K562 (cell line): ENCODE measurements around the gene XPR1.

Experiments used
- ESRRA ChIP-seq: fragments of 450-650 bp; IDR thresholded peaks from 2 replicates; pipeline ENCODE4 v1.6.1; 2014; ENCODE audit warnings: low read depth, mild to moderate bottlenecking, moderate library complexity, borderline replicate concordance
- ETS1 ChIP-seq: conservative IDR thresholded peaks from 2 replicates; pipeline ENCODE4 v1.6.1; 2011; ENCODE audit warnings: low read depth, mild to moderate bottlenecking, low read length; ENCODE audit not compliant: control insufficient read depth
- EZH2 ChIP-seq: IDR thresholded peaks from 2 replicates; pipeline ENCODE4 v1.6.1; 2012; ENCODE audit warnings: low read depth, mild to moderate bottlenecking, inconsistent platforms, low read length, borderline replicate concordance
- JUNB ChIP-seq: fragments of 450-650 bp; formaldehyde crosslinking; conservative IDR thresholded peaks from 2 replicates; pipeline ENCODE4 v1.4.0; 2020; ENCODE audit warnings: mild to moderate bottlenecking
- MAX ChIP-seq: sonication (generic); formaldehyde crosslinking; IDR thresholded peaks from 2 replicates; pipeline ENCODE4 v1.9.0; 2022; ENCODE audit warnings: mild to moderate bottlenecking, missing genetic modification reagents
- NR1H2 ChIP-seq: sonication (generic); formaldehyde crosslinking; IDR thresholded peaks from 2 replicates; pipeline ENCODE4 v1.4.0; 2020; ENCODE audit warnings: mild to moderate bottlenecking, missing genetic modification reagents
- POLR2AphosphoS5 ChIP-seq: IDR thresholded peaks from 2 replicates; pipeline ENCODE4 v1.6.1; 2011; ENCODE audit warnings: mild to moderate bottlenecking, low read depth, low read length, moderate library complexity; ENCODE audit not compliant: control insufficient read depth, insufficient read depth
- RBBP5 ChIP-seq: fragments of 200-600 bp; sonication (generic); IDR thresholded peaks from 2 replicates; pipeline ENCODE4 v1.6.1; 2012; ENCODE audit warnings: borderline replicate concordance, mild to moderate bottlenecking, low read length, control low read depth, inconsistent platforms; ENCODE audit not compliant: insufficient read depth, poor library complexity, severe bottlenecking
- RFX1 ChIP-seq: fragments of 450-650 bp; IDR thresholded peaks from 2 replicates; pipeline ENCODE4 v1.6.1; 2016; ENCODE audit warnings: mild to moderate bottlenecking, moderate library complexity
- TSHZ1 ChIP-seq: fragments of 250-450 bp; sonication (Bioruptor Pico); IDR thresholded peaks from 2 replicates; pipeline ENCODE4 v1.4.0; 2020; ENCODE audit warnings: mild to moderate bottlenecking, moderate library complexity
- YY1 ChIP-seq, 3 experiments: IDR thresholded peaks; 2 replicates each; pipeline ENCODE4 v1.6.1; 2011; ENCODE audit warnings: low read length in 2 of 3, mild to moderate bottlenecking in 2 of 3, moderate library complexity in 2 of 3, borderline replicate concordance in 1 of 3, control low read depth in 1 of 3, low read depth in 1 of 3; ENCODE audit not compliant: insufficient read depth in 3 of 3, insufficient replicate concordance in 2 of 3, control insufficient read depth in 1 of 3, insufficient read length in 1 of 3; ENCODE audit errors: extremely low read depth in 1 of 3
- ZBTB49 ChIP-seq: sonication (generic); formaldehyde crosslinking; IDR thresholded peaks from 2 replicates; pipeline ENCODE4 v1.8.0; 2022; ENCODE audit warnings: missing genetic modification reagents, mild to moderate bottlenecking, borderline replicate concordance
- TF ChIP-seq, protein P1 (sequence below): fragments of 450-650 bp; IDR thresholded peaks from 2 replicates; pipeline ENCODE4 v1.6.1; 2016; ENCODE audit warnings: low read depth

DNA sequence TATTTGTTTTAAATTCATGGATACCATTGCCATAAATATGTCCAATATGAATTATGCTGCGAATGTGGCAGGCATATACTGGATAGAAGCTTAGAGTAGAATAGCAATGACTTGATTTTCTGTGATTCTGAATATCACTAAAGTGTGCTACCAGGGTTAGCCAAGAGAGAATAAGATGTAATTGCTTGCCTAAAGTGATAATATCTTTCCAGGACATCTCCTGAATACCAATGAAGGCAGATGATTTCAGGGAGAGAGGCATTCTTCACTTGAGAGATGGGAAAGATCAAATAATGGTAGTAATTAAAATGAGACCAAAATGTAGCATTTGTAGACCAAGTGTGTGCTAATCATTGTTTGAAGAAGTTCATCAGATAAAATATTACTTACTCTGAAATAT lies 227.5 kb downstream of the XPR1 start:
- TF ChIP-seq EZH2 (no peak), POLR2AphosphoS5 (no peak), NR1H2 (no peak), YY1 (IDR thresholded peaks at IDR 0.05; ENCODE audit: borderline replicate concordance in 1 of 3, control insufficient read depth in 1 of 3, extremely low read depth in 1 of 3, insufficient read depth in 3 of 3, insufficient read length in 1 of 3, insufficient replicate concordance in 2 of 3, low read depth in 1 of 3, low read length in 2 of 3) (no peak), ETS1 (no peak), RBBP5 (no peak), JUNB (CRISPR knock-in tag) (no peak), ZBTB49 (CRISPR knock-in tag) (no peak), RFX1 (no peak), ESRRA (no peak), MAX (CRISPR knock-in tag) (no peak), TSHZ1 (no peak)
- TF ChIP-seq, protein P1, sequence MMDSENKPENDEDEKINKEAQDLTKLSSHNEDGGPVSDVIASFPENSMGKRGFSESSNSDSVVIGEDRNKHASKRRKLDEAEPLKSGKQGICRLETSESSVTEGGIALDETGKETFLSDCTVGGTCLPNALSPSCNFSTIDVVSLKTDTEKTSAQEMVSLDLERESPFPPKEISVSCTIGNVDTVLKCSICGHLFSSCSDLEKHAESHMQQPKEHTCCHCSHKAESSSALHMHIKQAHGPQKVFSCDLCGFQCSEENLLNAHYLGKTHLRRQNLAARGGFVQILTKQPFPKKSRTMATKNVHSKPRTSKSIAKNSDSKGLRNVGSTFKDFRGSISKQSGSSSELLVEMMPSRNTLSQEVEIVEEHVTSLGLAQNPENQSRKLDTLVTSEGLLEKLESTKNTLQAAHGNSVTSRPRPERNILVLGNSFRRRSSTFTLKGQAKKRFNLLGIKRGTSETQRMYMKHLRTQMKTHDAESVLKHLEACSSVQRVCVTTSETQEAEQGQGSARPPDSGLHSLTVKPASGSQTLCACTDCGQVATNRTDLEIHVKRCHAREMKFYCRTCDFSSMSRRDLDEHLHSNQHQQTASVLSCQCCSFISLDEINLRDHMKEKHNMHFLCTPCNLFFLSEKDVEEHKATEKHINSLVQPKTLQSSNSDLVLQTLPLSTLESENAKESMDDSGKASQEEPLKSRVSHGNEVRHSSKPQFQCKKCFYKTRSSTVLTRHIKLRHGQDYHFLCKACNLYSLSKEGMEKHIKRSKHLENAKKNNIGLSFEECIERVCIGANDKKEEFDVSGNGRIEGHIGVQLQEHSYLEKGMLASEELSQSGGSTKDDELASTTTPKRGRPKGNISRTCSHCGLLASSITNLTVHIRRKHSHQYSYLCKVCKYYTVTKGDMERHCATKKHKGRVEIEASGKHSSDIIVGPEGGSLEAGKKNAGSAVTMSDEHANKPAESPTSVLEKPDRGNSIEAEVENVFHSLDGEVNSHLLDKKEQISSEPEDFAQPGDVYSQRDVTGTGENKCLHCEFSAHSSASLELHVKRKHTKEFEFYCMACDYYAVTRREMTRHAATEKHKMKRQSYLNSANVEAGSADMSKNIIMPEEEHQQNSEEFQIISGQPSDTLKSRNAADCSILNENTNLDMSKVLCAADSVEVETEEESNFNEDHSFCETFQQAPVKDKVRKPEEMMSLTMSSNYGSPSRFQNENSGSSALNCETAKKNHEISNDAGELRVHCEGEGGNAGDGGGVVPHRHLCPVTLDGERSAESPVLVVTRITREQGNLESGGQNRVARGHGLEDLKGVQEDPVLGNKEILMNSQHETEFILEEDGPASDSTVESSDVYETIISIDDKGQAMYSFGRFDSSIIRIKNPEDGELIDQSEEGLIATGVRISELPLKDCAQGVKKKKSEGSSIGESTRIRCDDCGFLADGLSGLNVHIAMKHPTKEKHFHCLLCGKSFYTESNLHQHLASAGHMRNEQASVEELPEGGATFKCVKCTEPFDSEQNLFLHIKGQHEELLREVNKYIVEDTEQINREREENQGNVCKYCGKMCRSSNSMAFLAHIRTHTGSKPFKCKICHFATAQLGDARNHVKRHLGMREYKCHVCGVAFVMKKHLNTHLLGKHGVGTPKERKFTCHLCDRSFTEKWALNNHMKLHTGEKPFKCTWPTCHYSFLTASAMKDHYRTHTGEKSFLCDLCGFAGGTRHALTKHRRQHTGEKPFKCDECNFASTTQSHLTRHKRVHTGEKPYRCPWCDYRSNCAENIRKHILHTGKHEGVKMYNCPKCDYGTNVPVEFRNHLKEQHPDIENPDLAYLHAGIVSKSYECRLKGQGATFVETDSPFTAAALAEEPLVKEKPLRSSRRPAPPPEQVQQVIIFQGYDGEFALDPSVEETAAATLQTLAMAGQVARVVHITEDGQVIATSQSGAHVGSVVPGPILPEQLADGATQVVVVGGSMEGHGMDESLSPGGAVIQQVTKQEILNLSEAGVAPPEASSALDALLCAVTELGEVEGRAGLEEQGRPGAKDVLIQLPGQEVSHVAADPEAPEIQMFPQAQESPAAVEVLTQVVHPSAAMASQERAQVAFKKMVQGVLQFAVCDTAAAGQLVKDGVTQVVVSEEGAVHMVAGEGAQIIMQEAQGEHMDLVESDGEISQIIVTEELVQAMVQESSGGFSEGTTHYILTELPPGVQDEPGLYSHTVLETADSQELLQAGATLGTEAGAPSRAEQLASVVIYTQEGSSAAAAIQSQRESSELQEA, result no peak
